Astrocyte (in vitro differentiated cells and primary cell): ENCODE measurements around the gene CLCA4. TPM values are rescaled to one million over a fixed set of nuclear protein-coding genes. Genes with fewer than 3 reads are reported as not detected.

ENCODE experiments used
- DNase-seq: peaks from one replicate; pipeline ENCODE4 v3.0.0-alpha.2; 2010; ENCODE audit warnings: low read depth
- FAIRE-seq: peaks from 2 replicates; lab custom pipeline; 2011; peaks lifted over from hg19 to GRCh38; lab: Jason Lieb, UNC
- H2AFZ ChIP-seq: 2 replicates; pipeline ENCODE4 v1.6.0; 2012; ENCODE audit warnings: low read depth, low read length, inconsistent platforms
- H3K27ac ChIP-seq: 2 replicates; pipeline ENCODE4 v1.5.1; 2011; ENCODE audit warnings: low read depth, low read length, inconsistent platforms
- H3K27me3 ChIP-seq: 2 replicates; pipeline ENCODE4 v1.6.0; 2011; ENCODE audit warnings: low read length, inconsistent platforms; ENCODE audit not compliant: insufficient read depth
- H3K36me3 ChIP-seq: 2 replicates; pipeline ENCODE4 v1.5.1; 2011; ENCODE audit warnings: low read length, inconsistent platforms; ENCODE audit not compliant: insufficient read depth
- H3K4me1 ChIP-seq: 2 replicates; pipeline ENCODE4 v1.5.1; 2011; ENCODE audit warnings: low read length, inconsistent platforms; ENCODE audit not compliant: insufficient read depth
- H3K4me2 ChIP-seq: 2 replicates; pipeline ENCODE4 v1.6.0; 2012; ENCODE audit warnings: low read length, inconsistent platforms
- H3K4me3 ChIP-seq: 2 replicates; pipeline ENCODE4 v1.5.1; 2011; ENCODE audit warnings: low read depth, mild to moderate bottlenecking, low read length, inconsistent platforms; ENCODE audit not compliant: insufficient read depth
- H3K79me2 ChIP-seq: 2 replicates; pipeline ENCODE4 v1.6.0; 2012; ENCODE audit warnings: mild to moderate bottlenecking, low read length, inconsistent platforms; ENCODE audit not compliant: insufficient read depth
- H3K9ac ChIP-seq: 2 replicates; pipeline ENCODE4 v1.6.0; 2012; ENCODE audit warnings: mild to moderate bottlenecking, low read length, inconsistent platforms
- H3K9me3 ChIP-seq: 2 replicates; pipeline ENCODE4 v1.5.1; 2012; ENCODE audit warnings: low read depth, mild to moderate bottlenecking, low read length, inconsistent platforms; ENCODE audit not compliant: insufficient read depth
- H4K20me1 ChIP-seq: 2 replicates; pipeline ENCODE4 v1.6.0; 2012; ENCODE audit warnings: low read length, inconsistent platforms; ENCODE audit not compliant: insufficient read depth
- H3K27ac Mint-ChIP-seq: one replicate; pipeline ENCODE4 v1.8.0; 2021; ENCODE audit warnings: mild to moderate bottlenecking, mixed read lengths; ENCODE audit not compliant: unreplicated experiment
- H3K27me3 Mint-ChIP-seq: one replicate; pipeline ENCODE4 v1.8.0; 2021; ENCODE audit warnings: low read depth, mixed read lengths; ENCODE audit not compliant: unreplicated experiment
- H3K36me3 Mint-ChIP-seq: one replicate; pipeline ENCODE4 v1.8.0; 2021; ENCODE audit warnings: low read depth, mixed read lengths; ENCODE audit not compliant: unreplicated experiment
- H3K4me1 Mint-ChIP-seq: one replicate; pipeline ENCODE4 v1.8.0; 2021; ENCODE audit warnings: low read depth, mixed read lengths; ENCODE audit not compliant: unreplicated experiment
- H3K4me3 Mint-ChIP-seq: one replicate; pipeline ENCODE4 v1.8.0; 2021; ENCODE audit warnings: mild to moderate bottlenecking, moderate library complexity, mixed read lengths; ENCODE audit not compliant: unreplicated experiment
- H3K9me3 Mint-ChIP-seq: one replicate; pipeline ENCODE4 v1.8.0; 2021; ENCODE audit warnings: mild to moderate bottlenecking, mixed read lengths; ENCODE audit not compliant: unreplicated experiment
- EZH2 ChIP-seq: IDR thresholded peaks from 2 replicates; pipeline ENCODE4 v1.6.1; 2012; ENCODE audit warnings: mild to moderate bottlenecking, low read length, inconsistent platforms; ENCODE audit not compliant: insufficient read depth
- total RNA-seq: library from RNA; stranded (reverse); gene quantifications from 2 replicates; pipeline ENCODE4 v1.2.1, GENCODE V29; 2021
- TF ChIP-seq, protein P1 (sequence below): IDR thresholded peaks from 2 replicates; pipeline ENCODE4 v1.5.1; 2011; ENCODE audit warnings: low read depth, mild to moderate bottlenecking, inconsistent platforms, low read length, moderate library complexity; ENCODE audit not compliant: insufficient read depth

The CLCA4 gene
- total RNA-seq, 1 donor from 2014 or later = not detected

GRCh38 chr1:86520789-86521521 lies 25.9 kb upstream of the CLCA4 start:
- Mint-ChIP-seq H3K4me1 (peaks cover 6% of the 10 kb centered on the region), H3K4me3 (no peak overlapping the region), H3K36me3 (no peaks in the 10 kb centered on the region), H3K9me3 (no peaks in the 10 kb centered on the region), H3K27ac (no peak overlapping the region), H3K27me3 (no peaks in the 10 kb centered on the region)
- Histone ChIP-seq H3K9me3 (no peaks in the 10 kb centered on the region), H3K36me3 (no peaks in the 10 kb centered on the region), H2AFZ (no peak overlapping the region), H3K9ac (no peak overlapping the region), H4K20me1 (no peaks in the 10 kb centered on the region), H3K27me3 (no peaks in the 10 kb centered on the region), H3K4me1 (no peaks in the 10 kb centered on the region), H3K4me3 (no peak overlapping the region), H3K4me2 (no peak overlapping the region), H3K27ac (no peak overlapping the region), H3K79me2 (no peaks in the 10 kb centered on the region)
- TF ChIP-seq EZH2 = no peak
- TF ChIP-seq, protein P1, sequence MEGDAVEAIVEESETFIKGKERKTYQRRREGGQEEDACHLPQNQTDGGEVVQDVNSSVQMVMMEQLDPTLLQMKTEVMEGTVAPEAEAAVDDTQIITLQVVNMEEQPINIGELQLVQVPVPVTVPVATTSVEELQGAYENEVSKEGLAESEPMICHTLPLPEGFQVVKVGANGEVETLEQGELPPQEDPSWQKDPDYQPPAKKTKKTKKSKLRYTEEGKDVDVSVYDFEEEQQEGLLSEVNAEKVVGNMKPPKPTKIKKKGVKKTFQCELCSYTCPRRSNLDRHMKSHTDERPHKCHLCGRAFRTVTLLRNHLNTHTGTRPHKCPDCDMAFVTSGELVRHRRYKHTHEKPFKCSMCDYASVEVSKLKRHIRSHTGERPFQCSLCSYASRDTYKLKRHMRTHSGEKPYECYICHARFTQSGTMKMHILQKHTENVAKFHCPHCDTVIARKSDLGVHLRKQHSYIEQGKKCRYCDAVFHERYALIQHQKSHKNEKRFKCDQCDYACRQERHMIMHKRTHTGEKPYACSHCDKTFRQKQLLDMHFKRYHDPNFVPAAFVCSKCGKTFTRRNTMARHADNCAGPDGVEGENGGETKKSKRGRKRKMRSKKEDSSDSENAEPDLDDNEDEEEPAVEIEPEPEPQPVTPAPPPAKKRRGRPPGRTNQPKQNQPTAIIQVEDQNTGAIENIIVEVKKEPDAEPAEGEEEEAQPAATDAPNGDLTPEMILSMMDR = no peak
- no peak for FAIRE-seq
- DNase-seq = no peak

DNA sequence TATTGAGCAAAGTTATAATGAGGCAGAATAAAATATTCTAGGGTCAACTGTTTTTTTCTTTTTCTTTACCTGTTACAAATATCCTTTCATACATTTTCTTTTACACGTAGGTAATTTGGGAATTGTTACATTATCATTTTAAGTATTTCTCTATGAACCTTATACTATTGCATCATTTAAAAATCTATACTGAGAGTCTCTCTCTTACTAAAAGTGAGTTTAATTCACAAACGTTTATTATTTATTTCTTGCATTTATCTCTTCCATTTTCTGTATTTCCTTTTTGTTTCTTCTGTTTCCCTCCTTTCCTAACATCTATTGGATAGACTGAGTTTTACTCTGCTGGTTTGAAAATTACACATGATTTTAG lies 25.4 kb upstream of the CLCA4 start:
- FAIRE-seq = no peak
- no peak overlapping the region for H3K4me3 Mint-ChIP-seq

GRCh38 chr1:86522240-86522639 lies 24.6 kb upstream of the CLCA4 start:
- no peaks in the 10 kb centered on the region for H3K4me1 Mint-ChIP-seq
- H3K36me3 Mint-ChIP-seq = no peaks in the 10 kb centered on the region
- Histone ChIP-seq H3K4me2 (no peak overlapping the region), H4K20me1 (no peaks in the 10 kb centered on the region), H3K27me3 (no peaks in the 10 kb centered on the region), H3K79me2 (no peaks in the 10 kb centered on the region), H3K27ac (no peak overlapping the region), H3K9ac (no peak overlapping the region), H3K4me3 (no peak overlapping the region), H2AFZ (no peak overlapping the region), H3K4me1 (no peaks in the 10 kb centered on the region), H3K36me3 (no peaks in the 10 kb centered on the region), H3K9me3 (no peaks in the 10 kb centered on the region)
- DNase-seq = no peak
- no peak for FAIRE-seq
- H3K9me3 Mint-ChIP-seq = no peaks in the 10 kb centered on the region
- H3K27ac Mint-ChIP-seq = no peak overlapping the region
- H3K27me3 Mint-ChIP-seq = no peaks in the 10 kb centered on the region
- no peak overlapping the region for H3K4me3 Mint-ChIP-seq
- TF ChIP-seq, protein P1 = no peak
- no peak for TF ChIP-seq EZH2

More for the DNA sequence above, 25.4 kb upstream of the CLCA4 start:
- Histone ChIP-seq H3K27ac (no peak overlapping the region), H3K4me2 (no peak overlapping the region), H3K36me3 (no peaks in the 10 kb centered on the region), H3K4me3 (no peak overlapping the region), H3K9ac (no peak overlapping the region), H3K4me1 (no peaks in the 10 kb centered on the region), H2AFZ (no peak overlapping the region), H4K20me1 (no peaks in the 10 kb centered on the region), H3K79me2 (no peaks in the 10 kb centered on the region), H3K27me3 (no peaks in the 10 kb centered on the region), H3K9me3 (no peaks in the 10 kb centered on the region)
- DNase-seq = no peak
- Mint-ChIP-seq H3K4me1 (peaks cover under 1% of the 10 kb centered on the region), H3K27me3 (no peaks in the 10 kb centered on the region), H3K9me3 (no peaks in the 10 kb centered on the region), H3K36me3 (no peaks in the 10 kb centered on the region), H3K27ac (no peak overlapping the region)
- no peak for TF ChIP-seq EZH2
- TF ChIP-seq, protein P1 = no peak
